NCI-H446 treated with DMSO at 0.1 percent for 48 hours (cell line): ENCODE data around the gene NADSYN1.
"Not testable (repeated sequence)": the region's sequence is repeated elsewhere in the genome, so short reads cannot be mapped to it uniquely, and the experiment has no call there.

Source experiments
- DNase-seq: peaks from one replicate; lab custom pipeline; 2025; lab: John Stamatoyannopoulos, UW

NADSYN1 gene

DNA sequence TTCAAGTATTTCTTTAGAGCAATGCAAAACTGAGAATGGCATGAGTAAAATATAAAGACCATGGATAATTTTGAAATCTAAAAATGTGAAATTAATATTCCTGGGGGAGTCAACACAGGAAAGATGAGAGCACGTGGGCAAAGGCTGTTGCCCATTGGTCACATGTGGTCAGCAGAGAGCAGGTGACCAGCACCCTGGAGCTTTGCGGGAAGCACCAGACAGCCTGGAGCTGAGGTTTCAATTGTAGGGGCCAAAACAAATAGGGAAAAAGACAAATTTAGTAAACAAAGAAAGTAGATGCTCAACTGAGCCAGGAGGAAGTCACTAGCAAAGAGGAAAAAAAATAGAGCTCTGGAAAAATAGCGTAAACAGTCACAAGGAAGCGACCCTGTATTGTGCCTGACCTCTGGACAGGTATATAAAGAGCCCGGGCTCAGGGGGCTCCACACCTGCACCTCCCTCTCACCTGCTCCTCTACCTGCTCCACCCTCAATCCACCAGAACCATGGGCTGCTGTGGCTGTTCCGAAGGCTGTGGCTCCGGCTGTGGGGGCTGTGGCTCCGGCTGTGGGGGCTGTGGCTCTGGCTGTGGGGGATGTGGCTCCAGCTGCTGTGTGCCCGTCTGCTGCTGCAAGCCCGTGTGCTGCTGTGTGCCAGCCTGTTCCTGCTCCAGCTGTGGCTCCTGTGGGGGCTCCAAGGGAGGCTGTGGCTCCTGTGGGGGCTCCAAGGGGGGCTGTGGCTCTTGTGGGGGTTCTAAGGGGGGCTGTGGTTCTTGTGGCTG is 74.0 kb downstream of the NADSYN1 start, which contains the start of gene KRTAP5-7:
Gene KRTAP5-7, plus strand, starts transcription at position 472 of the 780 bp plus-strand sequence. Its CDS starts 34 bp downstream, at position 506.
- not testable (repeated sequence) for DNase-seq

DNA sequence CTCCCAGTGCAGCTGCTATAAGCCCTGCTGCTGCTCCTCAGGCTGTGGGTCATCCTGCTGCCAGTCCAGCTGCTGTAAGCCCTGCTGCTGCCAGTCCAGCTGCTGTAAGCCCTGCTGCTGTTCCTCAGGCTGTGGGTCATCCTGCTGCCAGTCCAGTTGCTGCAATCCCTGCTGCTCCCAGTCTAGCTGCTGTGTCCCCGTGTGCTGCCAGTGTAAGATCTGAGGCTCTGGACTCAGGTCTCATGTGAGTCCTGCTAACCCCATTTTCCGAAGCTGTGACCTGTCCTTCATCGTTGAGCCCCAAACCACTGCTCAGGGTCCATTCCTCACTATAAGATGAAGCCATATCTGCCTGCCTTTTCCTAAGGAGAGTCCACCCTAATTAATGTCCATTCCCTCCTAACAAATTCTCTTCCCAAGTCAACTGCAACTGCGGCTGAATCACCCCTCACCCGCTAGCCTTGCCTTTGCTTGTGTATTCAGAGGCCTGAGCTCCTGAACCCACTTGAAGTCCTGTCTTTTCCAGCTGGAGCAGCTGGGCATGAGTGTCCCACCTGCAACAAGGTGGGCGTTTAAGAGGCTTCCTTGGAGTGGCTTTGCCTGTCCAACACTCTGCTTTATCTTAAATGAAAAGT is 74.7 kb downstream of the NADSYN1 start:
- DNase-seq, result no peak

DNA sequence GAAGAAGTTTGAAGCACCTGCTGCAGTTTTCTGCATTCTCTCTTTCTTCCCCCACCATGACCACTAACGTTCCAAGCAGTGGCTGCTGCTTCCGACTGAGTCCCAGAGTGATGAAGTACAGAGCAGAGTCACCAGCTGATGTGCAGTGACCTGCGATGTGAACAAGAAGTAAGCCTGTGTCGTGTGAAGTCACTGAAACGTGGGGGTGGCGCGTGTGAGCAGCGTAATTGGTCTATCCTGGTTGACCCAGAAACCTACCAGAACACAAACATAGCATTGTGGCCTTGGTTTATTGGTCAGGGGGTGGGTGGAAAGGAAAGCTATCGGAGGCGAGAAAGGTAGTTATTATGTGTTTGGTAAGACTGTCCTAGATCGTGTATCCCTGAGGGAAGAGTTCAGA is 77.6 kb downstream of the NADSYN1 start:
- no peak for DNase-seq

DNA sequence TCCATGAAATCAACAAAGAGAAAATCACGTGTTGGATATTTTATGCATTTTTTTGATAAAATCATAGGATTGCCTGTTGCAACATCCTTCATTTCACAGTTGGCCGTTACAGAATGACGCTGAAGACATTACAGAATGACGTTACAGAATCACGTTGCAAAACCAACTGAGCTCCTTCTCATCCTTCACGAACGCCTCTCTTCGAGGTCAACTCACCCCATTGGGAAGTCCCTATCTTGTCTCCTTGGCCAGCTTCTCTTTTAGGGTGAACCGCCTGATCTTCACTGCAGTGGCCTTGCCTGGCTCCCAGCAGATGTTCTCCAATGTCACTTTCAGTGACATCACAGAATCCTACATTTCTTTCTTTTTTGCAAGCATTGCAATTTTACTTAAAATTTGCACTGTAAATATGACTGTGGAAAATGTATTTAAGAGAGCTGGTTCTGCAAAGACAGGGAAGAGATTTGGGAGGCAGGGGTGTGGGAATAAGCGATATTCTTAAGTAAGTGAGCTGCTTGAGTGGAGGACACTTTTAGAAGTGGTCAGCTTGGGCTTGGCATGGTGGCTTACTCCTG is 79.1 kb downstream of the NADSYN1 start:
- DNase-seq, result no peak

DNA sequence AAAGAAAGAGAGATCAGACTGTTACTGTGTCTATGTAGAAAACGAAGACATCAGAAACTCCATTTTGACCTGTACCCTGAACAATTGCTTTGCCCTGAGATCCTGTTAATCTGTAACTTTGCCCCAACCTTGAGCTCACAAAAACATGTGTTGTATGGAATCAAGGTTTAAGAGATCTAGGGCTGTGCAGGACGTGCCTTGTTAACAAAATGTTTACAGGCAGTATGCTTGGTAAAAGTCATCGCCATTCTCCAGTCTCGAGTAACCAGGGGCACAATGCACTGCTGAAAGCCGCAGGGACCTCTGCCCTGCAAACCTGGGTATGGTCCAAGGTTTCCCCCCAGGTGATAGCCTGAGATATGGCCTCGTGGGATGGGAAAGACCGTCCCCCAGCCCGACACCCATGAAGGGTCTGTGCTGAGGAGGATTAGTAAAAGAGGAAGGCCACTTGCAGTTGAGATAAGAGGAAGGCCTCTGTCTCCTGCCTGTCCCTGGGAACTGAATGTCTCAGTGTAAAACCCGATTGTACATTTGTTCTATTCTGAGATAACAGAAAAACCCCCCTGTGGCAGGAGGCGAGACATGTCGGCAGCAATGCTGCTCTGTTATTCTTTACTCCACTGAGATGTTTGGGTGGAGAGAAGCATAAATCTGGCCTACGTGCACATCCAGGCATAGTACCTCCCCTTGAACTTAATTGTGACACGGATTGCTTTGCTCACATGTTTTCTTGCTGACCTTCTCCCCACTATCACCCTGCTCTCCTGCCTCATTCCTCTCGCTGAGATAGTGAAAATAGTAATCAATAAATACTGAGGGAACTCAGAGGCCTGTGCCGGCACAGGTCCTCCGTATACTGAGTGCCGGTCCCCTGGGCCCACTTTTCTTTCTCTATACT is 82.0 kb downstream of the NADSYN1 start:
- DNase-seq, result not testable (repeated sequence)

DNA sequence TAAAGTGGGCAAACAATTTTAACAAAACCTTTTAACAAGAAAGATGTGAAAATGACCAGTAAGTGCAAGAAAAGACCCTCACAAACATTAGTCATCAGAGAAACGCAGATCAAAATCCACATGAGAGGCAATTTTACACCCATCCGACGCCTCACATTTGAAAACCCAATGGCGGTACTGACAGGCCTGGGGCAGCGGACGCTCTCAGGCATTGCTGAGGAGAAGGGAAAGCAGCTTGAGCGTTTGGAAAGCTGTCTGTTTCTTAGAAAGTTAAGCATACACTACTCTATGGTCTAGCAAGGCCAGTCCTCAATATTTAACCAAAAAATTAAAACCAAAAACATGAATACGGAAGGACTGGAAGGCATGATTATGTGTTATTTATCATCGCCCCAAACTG is 82.8 kb downstream of the NADSYN1 start:
- no peak for DNase-seq

DNA sequence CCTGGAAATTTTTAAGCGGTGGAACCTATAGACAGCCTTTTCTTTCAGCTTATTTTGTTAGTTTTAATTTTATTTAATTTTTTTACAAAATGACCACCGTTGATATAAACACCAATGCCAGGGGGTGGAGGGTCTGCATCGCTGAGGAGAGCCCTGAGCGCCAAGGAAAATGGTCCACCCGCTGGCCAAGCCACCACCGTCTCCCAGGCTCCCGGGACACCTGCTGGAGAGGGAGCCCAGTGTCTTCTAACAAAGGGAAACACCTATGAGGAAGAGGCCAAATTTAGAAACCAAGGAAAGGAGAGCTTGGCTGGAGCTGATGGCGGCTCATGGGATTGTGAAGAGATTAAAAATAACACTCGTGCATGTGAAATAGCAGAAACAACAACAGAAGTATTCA is 84.5 kb downstream of the NADSYN1 start:
- DNase-seq, result no peak

DNA sequence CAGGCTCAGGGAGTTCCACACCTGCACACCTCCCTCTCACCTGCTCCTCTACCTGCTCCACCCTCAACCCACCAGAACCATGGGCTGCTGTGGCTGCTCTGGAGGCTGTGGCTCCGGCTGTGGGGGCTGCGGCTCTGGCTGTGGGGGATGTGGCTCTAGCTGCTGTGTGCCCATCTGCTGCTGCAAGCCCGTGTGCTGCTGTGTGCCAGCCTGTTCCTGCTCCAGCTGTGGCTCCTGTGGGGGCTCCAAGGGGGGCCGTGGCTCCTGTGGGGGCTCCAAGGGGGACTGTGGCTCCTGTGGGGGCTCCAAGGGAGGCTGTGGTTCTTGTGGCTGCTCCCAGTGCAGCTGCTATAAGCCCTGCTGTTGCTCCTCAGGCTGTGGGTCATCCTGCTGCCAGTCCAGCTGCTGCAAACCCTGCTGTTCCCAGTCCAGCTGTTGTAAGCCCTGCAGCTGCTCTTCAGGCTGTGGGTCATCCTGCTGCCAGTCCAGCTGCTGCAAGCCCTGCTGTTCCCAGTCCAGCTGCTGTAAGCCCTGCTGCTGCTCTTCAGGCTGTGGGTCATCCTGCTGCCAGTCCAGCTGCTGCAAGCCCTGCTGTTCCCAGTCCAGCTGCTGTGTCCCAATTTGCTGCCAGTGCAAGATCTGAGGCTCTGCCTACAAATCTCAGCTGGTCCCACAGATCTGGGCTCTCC is 85.1 kb downstream of the NADSYN1 start, which contains the start of gene KRTAP5-8:
Gene KRTAP5-8, plus strand, starts transcription at position 49 of the 689 bp plus-strand sequence. Its CDS starts 31 bp downstream, at position 80.
- not testable (repeated sequence) for DNase-seq

DNA sequence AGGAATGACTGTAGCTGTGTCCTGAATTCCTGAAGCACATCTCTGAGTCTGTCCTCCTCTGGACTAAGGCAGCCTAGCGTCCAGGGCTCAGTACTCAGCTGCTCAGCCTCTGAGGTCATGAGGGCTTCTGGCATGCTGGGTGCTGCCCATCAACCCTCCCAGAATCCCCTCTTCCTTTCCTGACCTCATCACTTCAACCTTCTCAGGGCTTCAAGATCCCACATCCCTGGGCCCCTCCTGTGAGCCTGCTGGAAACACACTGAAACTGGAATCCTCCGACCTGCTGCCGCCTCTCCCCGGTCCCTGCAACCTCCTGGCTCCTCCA is 85.6 kb downstream of the NADSYN1 start:
- DNase-seq, result no peak

DNA sequence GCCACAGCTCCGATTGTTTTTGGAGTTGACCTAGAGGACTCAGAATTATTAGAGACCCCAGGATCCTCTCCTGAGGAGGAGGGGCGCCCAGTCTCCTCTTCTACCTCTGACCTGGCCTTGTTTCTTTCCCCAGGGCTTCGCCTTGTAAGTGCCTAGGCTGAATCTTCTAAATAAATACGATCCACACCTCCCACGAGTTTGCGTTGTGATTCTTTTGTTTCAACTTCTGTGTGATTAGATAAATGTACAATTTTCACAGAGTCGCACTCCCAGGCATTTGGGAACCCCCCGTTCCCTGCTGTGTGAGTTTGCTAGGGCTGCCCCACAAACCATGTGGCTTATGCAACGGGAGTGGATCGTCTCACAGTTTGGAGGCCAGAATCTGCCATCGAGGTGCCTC is 86.0 kb downstream of the NADSYN1 start:
- DNase-seq, result no peak

DNA sequence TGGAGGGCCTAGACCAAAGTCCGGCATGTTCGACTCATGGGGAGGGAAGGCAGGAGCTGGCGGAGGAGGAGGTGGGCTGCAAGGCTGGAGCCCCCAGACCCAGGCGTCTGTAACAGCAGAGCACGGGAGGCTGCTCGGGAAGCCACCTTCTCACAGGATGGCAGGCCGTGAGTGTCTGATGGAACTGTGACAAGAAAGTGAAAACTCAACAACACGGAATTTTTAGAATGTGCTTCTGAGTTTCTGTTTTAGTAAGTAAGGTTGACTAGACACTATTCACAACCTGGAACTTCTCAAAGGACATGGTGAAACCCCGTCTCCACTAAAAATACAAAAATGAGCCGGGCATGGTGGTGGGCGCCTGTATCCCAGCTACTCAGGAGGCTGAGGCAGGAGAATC is 87.0 kb downstream of the NADSYN1 start:
- not testable (repeated sequence) for DNase-seq

DNA sequence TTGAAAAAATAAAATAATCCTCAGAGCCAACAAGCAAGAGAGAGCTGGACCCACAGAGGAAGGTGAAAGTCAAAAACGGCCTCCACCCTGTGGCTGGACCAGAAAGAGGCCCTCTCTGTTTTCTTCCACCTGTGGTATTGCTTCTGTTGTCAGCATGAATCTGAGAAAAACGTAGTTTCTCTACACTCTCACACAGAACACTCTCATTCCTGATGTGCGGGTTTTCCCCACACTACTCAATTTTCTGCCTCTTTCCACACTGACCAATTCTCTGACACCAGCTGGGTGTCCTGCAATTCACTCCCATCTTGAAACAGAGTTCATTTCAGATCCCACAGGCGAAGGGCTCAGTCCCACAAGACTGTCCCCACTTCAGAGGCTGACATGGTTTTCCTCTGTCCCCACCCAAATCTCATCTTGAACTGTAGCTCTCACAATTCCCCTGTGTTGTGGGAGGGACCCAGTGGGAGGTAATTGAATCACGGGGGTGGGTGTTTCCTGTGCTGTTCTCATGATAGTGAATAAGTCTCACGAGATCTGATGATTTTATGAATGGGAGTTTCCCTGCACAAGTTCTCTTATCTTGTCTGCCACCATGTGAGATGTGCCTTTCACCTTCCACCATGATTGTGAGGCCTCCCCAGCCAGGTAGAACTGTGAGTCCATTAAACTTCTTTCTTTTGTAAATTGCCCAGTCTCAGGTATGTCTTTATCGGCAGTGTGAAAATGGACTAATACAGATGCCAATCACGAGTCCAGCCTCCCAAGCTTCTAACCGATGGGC is 87.7 kb downstream of the NADSYN1 start:
- not testable (repeated sequence) for DNase-seq

DNA sequence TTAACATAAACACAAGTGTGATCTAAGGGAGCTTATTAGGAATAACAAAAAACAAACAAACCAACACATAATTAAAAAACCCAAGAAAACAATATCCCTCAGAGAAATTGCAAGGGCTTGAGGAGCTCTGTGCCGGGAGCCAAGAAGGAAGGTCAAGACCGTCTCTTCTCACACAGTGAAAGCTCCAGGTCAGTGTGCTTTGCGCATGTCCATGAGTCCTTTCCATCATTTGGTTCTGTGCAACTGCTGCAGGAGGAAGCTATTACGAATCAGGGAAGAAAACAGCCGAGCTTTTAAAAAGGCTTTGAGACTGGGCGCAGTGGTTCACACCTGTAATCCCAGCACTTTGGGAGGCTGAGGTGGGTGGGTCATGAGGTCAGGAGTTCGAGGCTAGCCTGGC is 89.4 kb downstream of the NADSYN1 start:
- no peak for DNase-seq

DNA sequence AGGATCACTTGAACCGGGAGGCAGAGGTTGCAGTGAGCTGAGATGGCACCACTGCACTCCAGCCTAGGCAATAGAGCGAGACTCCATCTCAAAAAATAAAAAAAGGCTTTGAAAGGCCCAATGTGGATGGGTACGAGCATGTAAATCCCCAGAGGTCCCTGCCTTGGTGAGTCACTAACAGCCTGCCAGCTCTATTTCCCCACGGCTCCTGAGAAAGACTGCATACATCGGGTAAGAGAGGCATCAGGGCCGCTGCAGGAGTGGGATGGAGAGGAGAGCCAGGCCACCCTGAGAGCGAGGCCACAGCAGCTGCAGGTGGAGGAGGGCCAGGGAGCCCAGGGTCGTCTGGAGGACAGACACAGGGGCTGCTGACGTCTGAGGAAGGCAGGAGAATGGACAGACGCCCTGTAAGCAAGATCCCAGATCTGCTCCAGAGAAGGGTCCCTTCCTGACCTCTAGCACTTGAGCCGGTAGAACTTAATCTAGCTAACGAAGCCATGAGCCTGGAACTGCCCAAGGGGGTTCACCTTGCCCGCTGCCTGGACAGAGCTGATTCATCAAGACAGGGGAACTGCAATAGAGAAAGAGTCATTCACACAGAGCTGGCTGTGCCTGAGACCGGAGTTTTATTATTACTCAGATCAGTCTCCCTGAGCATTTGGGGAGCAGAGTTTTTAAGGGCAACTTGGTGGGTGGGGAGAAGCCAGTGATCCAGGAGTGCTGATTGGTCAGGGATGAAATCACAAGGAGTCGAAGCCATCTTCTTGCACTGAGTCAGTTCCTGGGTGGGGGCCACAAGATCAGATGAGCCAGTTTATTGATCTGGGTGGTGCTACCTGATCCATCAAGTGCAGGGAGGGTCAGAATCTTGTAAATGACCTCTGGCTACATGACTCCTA is 90.1 kb downstream of the NADSYN1 start:
- no peak for DNase-seq

DNA sequence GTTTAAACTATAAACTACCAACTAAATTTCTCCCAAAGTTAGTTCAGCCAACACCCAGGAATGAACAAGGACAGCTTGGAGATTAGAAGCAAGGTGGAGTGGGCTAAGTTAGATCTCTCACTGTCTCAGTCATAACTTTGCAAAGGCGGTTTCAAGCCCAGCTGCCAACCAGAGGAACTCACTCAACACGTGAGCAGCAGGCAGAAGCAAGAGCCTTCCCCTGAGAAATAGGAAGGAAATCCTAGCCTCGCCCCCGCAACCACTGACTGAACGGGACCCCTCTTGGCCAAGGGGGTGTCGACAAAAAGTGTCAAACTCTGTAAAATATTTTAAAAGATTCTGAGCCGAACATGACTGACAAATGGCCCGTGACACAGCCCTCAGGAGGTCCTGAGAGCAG is 90.9 kb downstream of the NADSYN1 start:
- no peak for DNase-seq

DNA sequence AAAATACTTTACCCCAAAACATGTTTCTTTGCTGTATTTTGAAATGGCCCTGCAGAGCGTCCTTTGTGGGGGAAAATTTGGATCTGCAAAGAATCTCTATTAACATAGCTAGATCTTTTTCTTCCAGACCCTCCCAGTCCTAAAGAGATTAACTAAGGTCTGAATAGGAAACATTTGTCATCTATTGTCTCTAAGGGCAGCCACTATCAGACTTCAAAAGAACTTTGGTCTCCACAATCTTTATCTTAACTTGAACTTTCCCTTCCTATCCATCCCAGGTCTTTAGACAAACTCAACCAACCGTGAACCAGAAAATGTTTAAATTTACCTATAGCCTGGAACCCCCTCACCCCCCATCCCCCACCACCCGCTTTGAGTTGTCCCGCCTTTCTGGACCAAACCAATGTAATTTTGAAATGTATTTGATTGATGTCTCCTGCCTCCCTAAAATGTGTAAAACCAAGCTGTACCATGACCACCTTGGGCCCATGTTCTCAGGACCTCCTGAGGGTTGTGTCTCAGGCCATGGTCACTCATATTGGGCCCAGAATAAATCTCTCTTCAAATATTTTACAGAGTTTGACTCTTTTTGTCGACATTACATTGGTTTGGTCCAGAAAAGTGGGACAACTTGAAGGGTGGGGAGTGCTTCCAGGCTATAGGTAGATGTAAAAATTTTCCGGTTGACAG is 91.7 kb downstream of the NADSYN1 start:
- DNase-seq, result no peak

DNA sequence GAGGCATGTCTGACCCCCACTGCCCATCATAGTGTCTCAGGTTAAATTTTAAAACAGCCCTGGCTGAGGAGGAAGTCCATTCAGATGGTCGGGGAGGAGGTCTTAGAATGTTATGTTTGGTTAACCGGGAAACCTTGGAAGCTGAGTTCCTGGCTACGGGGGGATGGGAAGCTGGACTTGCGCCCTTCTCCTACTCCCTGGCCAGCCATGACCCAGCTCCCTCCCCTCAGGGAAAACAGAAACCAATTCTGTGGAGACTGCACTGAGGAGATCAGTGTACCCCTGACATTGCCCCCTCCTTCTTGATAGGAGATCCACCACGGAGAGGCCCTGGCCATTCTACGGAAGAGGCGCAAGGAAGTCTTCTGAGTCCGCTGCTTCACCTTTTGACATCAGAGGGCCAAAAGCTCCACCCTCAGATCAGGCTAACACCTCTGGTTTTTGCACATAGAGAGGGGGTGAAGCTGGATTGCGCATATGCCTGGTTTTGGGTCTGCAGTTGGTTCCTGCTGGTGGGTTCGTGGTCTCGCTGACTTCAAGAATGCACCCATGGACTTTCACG is 92.5 kb downstream of the NADSYN1 start:
- no peak for DNase-seq

DNA sequence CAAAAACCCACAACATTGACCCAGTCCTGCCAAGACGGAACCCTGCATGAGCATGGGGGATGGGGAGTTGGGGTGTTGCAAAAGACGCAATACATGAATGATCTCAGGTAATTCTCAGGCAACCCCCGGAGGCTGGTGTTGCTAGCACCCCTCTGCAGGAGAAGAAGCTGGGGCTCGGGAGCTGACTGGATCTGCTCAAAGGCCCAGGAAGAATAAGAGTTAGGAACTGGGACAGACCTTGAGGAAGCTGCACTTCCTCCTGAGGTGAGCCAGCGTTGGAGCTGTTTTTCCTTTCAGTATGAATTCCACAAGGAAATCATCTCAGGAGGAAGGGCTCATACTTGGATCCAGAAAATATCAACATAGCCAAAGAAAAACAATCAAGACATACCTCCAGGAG is 95.1 kb downstream of the NADSYN1 start, which contains the start of gene KRTAP5-9:
Gene KRTAP5-9, plus strand, starts transcription at position 301 of the 400 bp plus-strand sequence. CDS start 238 bp downstream, outside the sequence.
- DNase-seq, result no peak
